WTC11 (cell line): ENCODE results near the gene MDH2. TPM values are rescaled to one million over a fixed set of nuclear protein-coding genes. Genes with fewer than 3 reads are reported as not detected.

Source experiments
- ATAC-seq: fragments of 200-7000 bp; cut with Tn5 transposase; 2 replicates; pipeline ENCODE4 v1.10.0; 2021; ENCODE audit warnings: mild to moderate bottlenecking, moderate library complexity
- CTCF ChIA-PET: fragments of 300-600 bp; sonication (Branson Sonifier 250); formaldehyde crosslinking; loops from one replicate; lab custom pipeline; 2021; ENCODE audit warnings: antibody characterized with exemption; lab: Charles Lee
- POLR2A ChIA-PET: fragments of 350-600 bp; sonication (Branson Sonifier 250); formaldehyde crosslinking; loops from one replicate; lab custom pipeline; 2021; ENCODE audit warnings: antibody characterized with exemption; lab: Charles Lee
- DNase-seq: peaks from one replicate; pipeline ENCODE4 v3.0.0; 2021; ENCODE audit warnings: low spot score
- H3K27ac Mint-ChIP-seq: 2 replicates; pipeline ENCODE4 v1.8.0; 2021; ENCODE audit warnings: mixed read lengths
- H3K27me3 Mint-ChIP-seq: 2 replicates; pipeline ENCODE4 v1.8.0; 2021; ENCODE audit warnings: low read depth, mild to moderate bottlenecking, moderate library complexity, mixed read lengths
- H3K36me3 Mint-ChIP-seq: 2 replicates; pipeline ENCODE4 v1.8.0; 2021; ENCODE audit warnings: mixed read lengths
- H3K4me1 Mint-ChIP-seq: 2 replicates; pipeline ENCODE4 v1.8.0; 2022; ENCODE audit warnings: mixed read lengths
- H3K4me3 Mint-ChIP-seq: 2 replicates; pipeline ENCODE4 v1.8.0; 2021; ENCODE audit warnings: mild to moderate bottlenecking, moderate library complexity, mixed read lengths
- H3K9me3 Mint-ChIP-seq: 2 replicates; pipeline ENCODE4 v1.8.0; 2021; ENCODE audit warnings: mixed read lengths
- CREM ChIP-seq: sonication (generic); formaldehyde crosslinking; IDR thresholded peaks from 2 replicates; pipeline ENCODE4 v1.8.1; 2022; ENCODE audit warnings: mild to moderate bottlenecking, missing genetic modification reagents, moderate library complexity
- EMX1 ChIP-seq: fragments of 250-450 bp; sonication (Bioruptor Pico); IDR thresholded peaks from 2 replicates; pipeline ENCODE4 v1.8.0; 2021; ENCODE audit warnings: mild to moderate bottlenecking
- GTF2I ChIP-seq: fragments of 250-450 bp; sonication (Bioruptor Pico); conservative IDR thresholded peaks from 2 replicates; pipeline ENCODE4 v1.4.0; 2021; ENCODE audit warnings: mild to moderate bottlenecking
- HMGA2 ChIP-seq: fragments of 250-450 bp; sonication (Bioruptor Pico); IDR thresholded peaks from 2 replicates; pipeline ENCODE4 v1.4.0; 2021; ENCODE audit warnings: mild to moderate bottlenecking, moderate library complexity
- NFYB ChIP-seq: sonication (generic); formaldehyde crosslinking; conservative IDR thresholded peaks from 2 replicates; pipeline ENCODE4 v1.8.0; 2022; ENCODE audit warnings: low read depth, missing genetic modification reagents
- NR1H2 ChIP-seq: sonication (generic); formaldehyde crosslinking; IDR thresholded peaks from 2 replicates; pipeline ENCODE4 v1.9.0; 2021; ENCODE audit warnings: mild to moderate bottlenecking, moderate library complexity, missing genetic modification reagents
- NR2C2 ChIP-seq: sonication (generic); formaldehyde crosslinking; IDR thresholded peaks from 2 replicates; pipeline ENCODE4 v1.8.0; 2022; ENCODE audit warnings: mild to moderate bottlenecking, missing genetic modification reagents
- OVOL2 ChIP-seq: fragments of 250-450 bp; sonication (Bioruptor Pico); IDR thresholded peaks from 2 replicates; pipeline ENCODE4 v1.9.0; 2021; ENCODE audit warnings: mild to moderate bottlenecking, borderline replicate concordance
- PRRX2 ChIP-seq: fragments of 250-450 bp; sonication (Bioruptor Pico); IDR thresholded peaks from 2 replicates; pipeline ENCODE4 v1.8.0; 2021; ENCODE audit warnings: mild to moderate bottlenecking
- RELA ChIP-seq: sonication (generic); formaldehyde crosslinking; IDR thresholded peaks from 2 replicates; pipeline ENCODE4 v1.8.1; 2022; ENCODE audit warnings: missing genetic modification reagents, mild to moderate bottlenecking, borderline replicate concordance
- RORB ChIP-seq: fragments of 250-450 bp; sonication (Bioruptor Pico); IDR thresholded peaks from 2 replicates; pipeline ENCODE4 v1.9.0; 2021; ENCODE audit warnings: mild to moderate bottlenecking
- TEAD1 ChIP-seq: sonication (generic); formaldehyde crosslinking; IDR thresholded peaks from 2 replicates; pipeline ENCODE4 v1.8.0; 2022; ENCODE audit warnings: mild to moderate bottlenecking, missing genetic modification reagents
- USF2 ChIP-seq: sonication (generic); formaldehyde crosslinking; IDR thresholded peaks from 2 replicates; pipeline ENCODE4 v1.8.1; 2023; ENCODE audit warnings: mild to moderate bottlenecking, missing genetic modification reagents, moderate library complexity
- ZNF263 ChIP-seq: sonication (generic); formaldehyde crosslinking; IDR thresholded peaks from 2 replicates; pipeline ENCODE4 v1.8.1; 2022; ENCODE audit warnings: low read depth, mild to moderate bottlenecking, moderate library complexity, missing genetic modification reagents
- ZNF281 ChIP-seq: sonication (generic); formaldehyde crosslinking; IDR thresholded peaks from 2 replicates; pipeline ENCODE4 v1.8.0; 2023; ENCODE audit warnings: mild to moderate bottlenecking, missing genetic modification reagents
- total RNA-seq: library from RNA; stranded (reverse); gene quantifications from 3 replicates; pipeline ENCODE4 v1.2.3, GENCODE V29; 2021
- TF ChIP-seq, protein P1 (sequence below): sonication (generic); formaldehyde crosslinking; IDR thresholded peaks from 2 replicates; pipeline ENCODE4 v1.8.0; 2022; ENCODE audit warnings: mild to moderate bottlenecking, missing genetic modification reagents
- TF ChIP-seq, protein P2 (sequence below): fragments of 250-450 bp; sonication (Bioruptor Pico); IDR thresholded peaks from 2 replicates; pipeline ENCODE4 v1.9.0; 2021; ENCODE audit warnings: mild to moderate bottlenecking
- TF ChIP-seq, protein P3 (sequence below): sonication (generic); formaldehyde crosslinking; IDR thresholded peaks from 2 replicates; pipeline ENCODE4 v1.8.1; 2022; ENCODE audit warnings: low read depth, mild to moderate bottlenecking, moderate library complexity, missing genetic modification reagents, borderline replicate concordance

Gene MDH2
- total RNA-seq, 1 experiment from 2014 or later = 333 TPM

DNA sequence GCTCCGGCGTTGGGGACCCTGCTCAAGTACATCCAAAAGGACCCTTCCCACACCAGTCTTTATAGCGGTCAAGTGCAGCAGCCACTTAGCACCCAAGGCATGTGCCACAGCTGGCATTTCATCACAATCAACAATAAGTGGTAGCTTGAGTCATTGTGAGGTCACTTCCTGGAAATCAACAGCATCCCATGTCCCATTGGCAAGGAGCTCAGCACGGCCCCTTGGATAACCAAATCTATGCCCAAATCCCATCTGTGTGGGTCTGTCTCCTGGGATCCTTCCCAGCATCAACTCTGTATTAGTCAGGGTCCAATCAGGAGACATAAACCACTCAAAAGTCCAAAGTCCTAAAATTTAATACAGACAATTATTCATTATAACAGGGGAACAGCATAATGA is 27.1 kb downstream of the MDH2 start:
- Mint-ChIP-seq H3K4me1 (no peaks in the 10 kb centered on the region; the same call in 1 of the 2 replicates), H3K27ac (no peak overlapping the region), H3K27me3 (no peaks in the 10 kb centered on the region; the same call in 1 of the 2 replicates), H3K4me3 (no peak overlapping the region), H3K9me3 (no peaks in the 10 kb centered on the region), H3K36me3 (no peaks in the 10 kb centered on the region)
- ATAC-seq (no peak), DNase-seq (no peak)
- TF ChIP-seq TEAD1 (CRISPR knock-in tag) = no peak
- no peak for TF ChIP-seq RORB (CRISPR knock-in tag)
- TF ChIP-seq, protein P1, sequence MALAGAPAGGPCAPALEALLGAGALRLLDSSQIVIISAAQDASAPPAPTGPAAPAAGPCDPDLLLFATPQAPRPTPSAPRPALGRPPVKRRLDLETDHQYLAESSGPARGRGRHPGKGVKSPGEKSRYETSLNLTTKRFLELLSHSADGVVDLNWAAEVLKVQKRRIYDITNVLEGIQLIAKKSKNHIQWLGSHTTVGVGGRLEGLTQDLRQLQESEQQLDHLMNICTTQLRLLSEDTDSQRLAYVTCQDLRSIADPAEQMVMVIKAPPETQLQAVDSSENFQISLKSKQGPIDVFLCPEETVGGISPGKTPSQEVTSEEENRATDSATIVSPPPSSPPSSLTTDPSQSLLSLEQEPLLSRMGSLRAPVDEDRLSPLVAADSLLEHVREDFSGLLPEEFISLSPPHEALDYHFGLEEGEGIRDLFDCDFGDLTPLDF (CRISPR knock-in tag) = no peak
- TF ChIP-seq NFYB = no peak
- no peak for TF ChIP-seq CREM (CRISPR knock-in tag)
- no peak for TF ChIP-seq EMX1 (CRISPR knock-in tag)
- CTCF ChIA-PET = interaction anchor here (1.0 to 3.1 kb wide), 7 partner anchors 26 to 239 kb away, joined by 3 to 13 read pairs (median 7); partner anchors contain the start of genes MDH2 and STYXL1
- POLR2A ChIA-PET = interaction anchor here (1.0 kb wide), 1 partner anchor 137 kb away, joined by 4 read pairs; no protein-coding TSS in a partner anchor

DNA sequence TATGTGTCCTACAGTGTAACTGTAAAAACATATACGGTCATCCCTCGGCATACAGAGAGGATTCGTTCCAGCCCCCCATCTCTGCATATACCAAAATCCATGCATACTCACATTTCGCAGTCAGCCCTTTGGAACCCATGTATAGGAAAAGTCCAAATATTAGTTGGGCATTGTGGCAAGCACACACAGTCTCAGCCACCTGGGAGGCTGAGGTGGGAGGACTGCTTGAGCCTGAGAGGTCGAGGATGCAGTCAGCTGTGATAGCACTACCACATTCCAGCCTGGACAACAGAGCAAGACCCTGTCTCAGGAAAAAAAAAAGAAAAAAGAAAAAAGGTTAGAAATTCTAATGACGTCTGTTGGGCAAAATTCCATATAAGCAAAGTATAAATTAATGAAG is 29.1 kb downstream of the MDH2 start:
- Mint-ChIP-seq H3K4me1 (no peaks in the 10 kb centered on the region; the same call in 1 of the 2 replicates), H3K27ac (no peak overlapping the region)
- POLR2A ChIA-PET = no interaction called here

More for the DNA sequence above, 29.1 kb downstream of the MDH2 start:
- no peaks in the 10 kb centered on the region for H3K36me3 Mint-ChIP-seq
- no peaks in the 10 kb centered on the region; the same call in 1 of the 2 replicates for H3K27me3 Mint-ChIP-seq
- CTCF ChIA-PET = no interaction called here
- ATAC-seq (no peak), DNase-seq (no peak)
- H3K4me3 Mint-ChIP-seq = no peak overlapping the region
- no peaks in the 10 kb centered on the region for H3K9me3 Mint-ChIP-seq
- TF ChIP-seq GTF2I (no peak), OVOL2 (CRISPR knock-in tag) (no peak), ZNF263 (CRISPR knock-in tag) (no peak), NR2C2 (CRISPR knock-in tag) (no peak), RELA (no peak), NR1H2 (CRISPR knock-in tag) (no peak), PRRX2 (no peak), ZNF281 (CRISPR knock-in tag) (no peak), USF2 (CRISPR knock-in tag) (no peak), HMGA2 (CRISPR knock-in tag) (no peak)
- TF ChIP-seq, protein P2, sequence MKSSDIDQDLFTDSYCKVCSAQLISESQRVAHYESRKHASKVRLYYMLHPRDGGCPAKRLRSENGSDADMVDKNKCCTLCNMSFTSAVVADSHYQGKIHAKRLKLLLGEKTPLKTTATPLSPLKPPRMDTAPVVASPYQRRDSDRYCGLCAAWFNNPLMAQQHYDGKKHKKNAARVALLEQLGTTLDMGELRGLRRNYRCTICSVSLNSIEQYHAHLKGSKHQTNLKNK = no peak
- TF ChIP-seq, protein P3, sequence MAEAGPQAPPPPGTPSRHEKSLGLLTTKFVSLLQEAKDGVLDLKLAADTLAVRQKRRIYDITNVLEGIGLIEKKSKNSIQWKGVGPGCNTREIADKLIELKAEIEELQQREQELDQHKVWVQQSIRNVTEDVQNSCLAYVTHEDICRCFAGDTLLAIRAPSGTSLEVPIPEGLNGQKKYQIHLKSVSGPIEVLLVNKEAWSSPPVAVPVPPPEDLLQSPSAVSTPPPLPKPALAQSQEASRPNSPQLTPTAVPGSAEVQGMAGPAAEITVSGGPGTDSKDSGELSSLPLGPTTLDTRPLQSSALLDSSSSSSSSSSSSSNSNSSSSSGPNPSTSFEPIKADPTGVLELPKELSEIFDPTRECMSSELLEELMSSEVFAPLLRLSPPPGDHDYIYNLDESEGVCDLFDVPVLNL (CRISPR knock-in tag) = no peak
